Fibroblast of villous mesenchyme (primary cell): ENCODE results near the gene GPX3. TPM values are rescaled to one million over a fixed set of nuclear protein-coding genes. Genes with fewer than 3 reads are reported as not detected.

Experiments
- DNase-seq: peaks from one replicate; pipeline ENCODE4 v3.0.0-alpha.2; 2010; ENCODE audit warnings: low read depth
- H3K4me3 ChIP-seq: 2 replicates; pipeline ENCODE4 v1.5.1; 2011; ENCODE audit warnings: low read depth, mild to moderate bottlenecking, low read length
- total RNA-seq: library from RNA; depleted of rRNA; stranded (reverse); fragments of >200 nt; gene quantifications from 2 replicates; pipeline ENCODE4 v1.2.3, GENCODE V29; 2012
- TF ChIP-seq, protein P1 (sequence below): IDR thresholded peaks from 2 replicates; pipeline ENCODE4 v1.5.1; 2012; ENCODE audit warnings: low read depth, mild to moderate bottlenecking, low read length; ENCODE audit not compliant: insufficient read depth

The GPX3 gene
- total RNA-seq, 1 donor, result 3.9 TPM

- TF ChIP-seq, protein P1, sequence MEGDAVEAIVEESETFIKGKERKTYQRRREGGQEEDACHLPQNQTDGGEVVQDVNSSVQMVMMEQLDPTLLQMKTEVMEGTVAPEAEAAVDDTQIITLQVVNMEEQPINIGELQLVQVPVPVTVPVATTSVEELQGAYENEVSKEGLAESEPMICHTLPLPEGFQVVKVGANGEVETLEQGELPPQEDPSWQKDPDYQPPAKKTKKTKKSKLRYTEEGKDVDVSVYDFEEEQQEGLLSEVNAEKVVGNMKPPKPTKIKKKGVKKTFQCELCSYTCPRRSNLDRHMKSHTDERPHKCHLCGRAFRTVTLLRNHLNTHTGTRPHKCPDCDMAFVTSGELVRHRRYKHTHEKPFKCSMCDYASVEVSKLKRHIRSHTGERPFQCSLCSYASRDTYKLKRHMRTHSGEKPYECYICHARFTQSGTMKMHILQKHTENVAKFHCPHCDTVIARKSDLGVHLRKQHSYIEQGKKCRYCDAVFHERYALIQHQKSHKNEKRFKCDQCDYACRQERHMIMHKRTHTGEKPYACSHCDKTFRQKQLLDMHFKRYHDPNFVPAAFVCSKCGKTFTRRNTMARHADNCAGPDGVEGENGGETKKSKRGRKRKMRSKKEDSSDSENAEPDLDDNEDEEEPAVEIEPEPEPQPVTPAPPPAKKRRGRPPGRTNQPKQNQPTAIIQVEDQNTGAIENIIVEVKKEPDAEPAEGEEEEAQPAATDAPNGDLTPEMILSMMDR, result no peak
- no peak overlapping the region for H3K4me3 ChIP-seq
- no peak for DNase-seq
Observed at GRCh38 chr5:151058891-151059489, 38.6 kb downstream of the GPX3 start.

DNA sequence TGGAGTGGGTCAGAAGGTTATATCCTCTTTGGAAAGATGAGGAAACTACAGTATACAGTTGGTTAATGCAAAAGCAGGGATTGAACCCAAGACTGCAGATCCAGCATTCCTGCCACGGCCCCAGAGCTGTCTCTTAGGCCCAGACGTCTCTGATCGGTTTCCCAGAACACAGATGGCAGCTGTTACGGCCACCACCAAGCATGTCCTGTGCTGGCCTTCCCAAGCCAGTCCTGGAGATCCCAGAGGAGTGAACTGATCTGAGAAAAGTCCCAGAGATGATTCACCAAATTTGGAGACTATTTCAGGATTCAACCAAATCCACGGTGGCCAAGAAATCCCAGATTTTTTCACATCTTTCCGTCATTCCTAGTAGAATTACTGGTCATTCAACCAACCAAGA is 40.4 kb downstream of the GPX3 start:
- no peak overlapping the region for H3K4me3 ChIP-seq
- TF ChIP-seq, protein P1, result no peak
- DNase-seq, result no peak

GRCh38 chr5:151062405-151063141 is 42.2 kb downstream of the GPX3 start:
- no peak for DNase-seq
- TF ChIP-seq, protein P1, result no peak
- H3K4me3 ChIP-seq, result no peak overlapping the region

DNA sequence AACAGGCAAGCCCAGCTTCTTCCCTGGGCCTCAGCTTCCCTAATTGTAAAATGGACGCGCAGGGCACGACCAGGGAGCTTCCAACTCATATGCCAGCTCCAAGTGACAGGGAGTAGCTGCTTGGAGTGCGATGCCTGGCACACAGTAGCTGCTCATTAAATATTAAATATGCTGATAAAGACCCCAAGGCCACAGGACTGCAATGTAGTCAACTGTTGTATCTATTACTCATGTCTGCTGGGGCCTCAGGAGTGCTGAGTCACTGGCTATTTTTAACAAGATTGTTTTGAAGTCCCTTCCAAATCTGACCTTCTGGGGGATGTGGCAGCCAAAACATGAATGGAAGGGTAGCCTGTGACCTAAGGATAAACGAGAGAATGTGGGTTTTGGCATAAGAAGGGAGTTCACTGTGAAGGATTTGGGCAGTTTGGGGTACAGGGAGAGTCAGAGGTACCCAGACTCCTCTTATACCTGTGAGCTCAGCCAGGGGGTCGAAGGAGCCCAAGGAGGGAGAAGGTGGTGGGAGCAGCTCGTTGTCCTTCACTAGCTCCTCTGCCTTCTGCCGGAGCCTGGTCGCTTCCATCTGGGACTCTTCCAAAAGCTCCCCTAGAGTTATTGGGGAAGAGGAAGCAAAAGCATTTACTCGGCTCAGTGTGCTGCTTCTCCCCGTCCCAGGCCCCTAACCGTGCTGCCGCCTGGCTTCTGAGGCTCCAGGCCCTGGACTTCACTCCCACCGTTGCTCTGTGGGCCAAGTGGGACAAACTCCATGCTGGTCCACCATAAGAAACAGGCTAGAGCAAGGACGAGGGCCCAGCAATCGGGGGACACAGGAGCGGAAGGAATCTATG is 43.0 kb downstream of the GPX3 start:
- TF ChIP-seq, protein P1, result no peak
- no peak overlapping the region for H3K4me3 ChIP-seq
- peak; percentile 85 for DNase-seq

DNA sequence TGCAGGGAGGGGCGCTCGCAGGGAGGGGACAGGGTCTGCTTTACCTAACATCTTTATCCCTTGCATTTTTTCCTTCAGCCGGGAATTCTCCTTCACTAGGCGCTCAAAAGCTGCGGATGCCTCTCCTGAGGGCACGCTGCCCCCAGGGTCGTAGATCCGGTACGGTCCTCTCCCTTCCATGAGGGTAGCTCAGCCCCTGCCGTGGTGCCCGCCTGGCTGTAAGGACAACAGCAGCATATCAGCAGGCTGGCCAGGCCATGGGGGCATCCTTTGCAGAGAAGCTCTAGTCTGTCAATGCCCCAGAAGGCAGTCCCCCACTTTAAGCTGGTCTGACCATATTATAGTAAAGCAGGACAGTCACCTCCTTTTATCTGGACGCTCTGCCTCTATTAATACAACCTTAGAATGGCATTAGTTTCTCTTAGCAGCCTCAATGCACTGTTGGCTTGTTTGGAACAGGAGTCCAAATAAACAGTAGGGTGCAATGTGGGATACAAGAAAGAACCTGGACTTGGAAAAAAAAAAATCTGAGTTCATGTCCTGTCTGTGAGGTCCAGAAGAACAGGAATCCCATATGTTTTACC is 44.6 kb downstream of the GPX3 start:
- no peak for DNase-seq
- no peak overlapping the region for H3K4me3 ChIP-seq
- TF ChIP-seq, protein P1, result no peak

- no peak overlapping the region for H3K4me3 ChIP-seq
Observed at GRCh38 chr5:151065609-151066008, 45.2 kb downstream of the GPX3 start.

More at GRCh38 chr5:151065609-151066008, 45.2 kb downstream of the GPX3 start:
- DNase-seq, result no peak
- TF ChIP-seq, protein P1, result no peak
